ENCODE data around the gene HDAC8.

HDAC8 gene

DNA sequence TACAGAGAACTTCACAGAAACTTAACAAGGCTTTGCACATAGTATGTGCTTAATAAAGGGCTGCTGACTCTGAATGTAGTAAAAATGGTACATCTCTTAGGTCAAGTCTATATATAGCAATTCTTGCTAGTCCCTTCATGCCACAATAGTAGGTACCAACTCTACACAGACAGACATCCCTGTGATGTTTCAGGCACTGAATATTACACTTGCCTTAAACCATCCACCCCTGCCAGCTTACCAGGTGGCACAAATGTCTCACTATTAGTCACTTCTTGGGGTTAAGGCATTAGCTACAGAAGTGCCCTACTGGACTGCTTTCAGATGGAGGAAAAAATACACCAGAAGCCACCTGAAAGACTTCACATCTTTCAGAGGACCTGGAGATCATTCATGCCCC is 180.6 kb downstream of the HDAC8 start:
- H3K36me3 Mint-ChIP-seq (ENCODE audit: low read depth) = peaks cover 9% of the 10 kb centered on the region
- peaks cover 26% of the 10 kb centered on the region for H3K9me3 Mint-ChIP-seq
- no peak for DNase-seq
- no peak overlapping the region for H3K4me3 Mint-ChIP-seq
- H3K27me3 Mint-ChIP-seq (ENCODE audit: low read depth, poor library complexity) = no peaks in the 10 kb centered on the region
- no peak overlapping the region for H3K27ac Mint-ChIP-seq
- peaks cover 53% of the 10 kb centered on the region for H3K4me1 Mint-ChIP-seq
- TF ChIP-seq, protein P1, sequence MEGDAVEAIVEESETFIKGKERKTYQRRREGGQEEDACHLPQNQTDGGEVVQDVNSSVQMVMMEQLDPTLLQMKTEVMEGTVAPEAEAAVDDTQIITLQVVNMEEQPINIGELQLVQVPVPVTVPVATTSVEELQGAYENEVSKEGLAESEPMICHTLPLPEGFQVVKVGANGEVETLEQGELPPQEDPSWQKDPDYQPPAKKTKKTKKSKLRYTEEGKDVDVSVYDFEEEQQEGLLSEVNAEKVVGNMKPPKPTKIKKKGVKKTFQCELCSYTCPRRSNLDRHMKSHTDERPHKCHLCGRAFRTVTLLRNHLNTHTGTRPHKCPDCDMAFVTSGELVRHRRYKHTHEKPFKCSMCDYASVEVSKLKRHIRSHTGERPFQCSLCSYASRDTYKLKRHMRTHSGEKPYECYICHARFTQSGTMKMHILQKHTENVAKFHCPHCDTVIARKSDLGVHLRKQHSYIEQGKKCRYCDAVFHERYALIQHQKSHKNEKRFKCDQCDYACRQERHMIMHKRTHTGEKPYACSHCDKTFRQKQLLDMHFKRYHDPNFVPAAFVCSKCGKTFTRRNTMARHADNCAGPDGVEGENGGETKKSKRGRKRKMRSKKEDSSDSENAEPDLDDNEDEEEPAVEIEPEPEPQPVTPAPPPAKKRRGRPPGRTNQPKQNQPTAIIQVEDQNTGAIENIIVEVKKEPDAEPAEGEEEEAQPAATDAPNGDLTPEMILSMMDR (IDR thresholded peaks at IDR 0.05) = no peak

DNA sequence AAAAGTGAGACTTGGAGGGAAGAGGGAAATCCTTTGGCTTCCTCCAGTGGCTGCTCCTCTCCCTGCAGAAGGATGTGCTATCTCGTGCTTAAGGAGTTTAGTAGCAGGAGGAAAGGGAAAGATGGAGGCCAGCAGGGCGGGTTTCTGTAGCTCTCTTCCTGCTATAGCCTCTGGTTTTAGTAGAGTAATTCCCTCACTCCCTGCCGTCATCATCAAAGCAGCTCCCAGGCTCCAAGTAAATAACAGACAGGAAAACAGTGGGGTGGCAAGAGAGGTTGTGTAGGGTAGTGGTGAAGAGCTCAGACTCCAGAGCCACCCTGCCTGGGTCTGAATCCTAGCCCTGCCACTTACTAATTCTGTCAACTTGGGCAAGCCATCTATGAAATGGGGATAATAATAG is 185.4 kb downstream of the HDAC8 start:
- no peak for DNase-seq
- H3K36me3 Mint-ChIP-seq (ENCODE audit: low read depth) = peaks cover 11% of the 10 kb centered on the region
- no peaks in the 10 kb centered on the region for H3K27me3 Mint-ChIP-seq (ENCODE audit: low read depth, poor library complexity)
- H3K4me3 Mint-ChIP-seq = no peak overlapping the region
- peak overlapping the region; percentile 64 for H3K27ac Mint-ChIP-seq
- H3K4me1 Mint-ChIP-seq = peaks cover 26% of the 10 kb centered on the region
- TF ChIP-seq, protein P1 (IDR thresholded peaks at IDR 0.05) = no peak
- peaks cover 28% of the 10 kb centered on the region for H3K9me3 Mint-ChIP-seq

DNA sequence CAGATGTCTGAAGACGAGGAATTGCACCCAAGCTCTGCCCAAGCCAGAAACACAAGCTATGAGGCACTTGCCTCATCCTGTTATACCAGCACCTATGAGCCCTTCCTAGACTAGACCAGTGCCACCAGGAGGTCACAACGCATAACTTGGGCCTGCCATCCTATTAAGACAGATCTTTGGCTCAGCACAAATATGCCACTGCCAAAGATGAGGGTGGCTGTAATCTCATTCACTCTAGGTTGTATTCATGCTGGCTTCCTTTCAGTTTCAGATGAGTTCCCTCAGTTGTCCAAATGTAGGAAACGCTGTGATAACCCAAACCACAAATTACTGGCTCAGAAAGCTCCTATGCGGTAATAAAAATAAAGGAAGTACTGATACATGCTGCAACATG is 190.4 kb downstream of the HDAC8 start:
- Mint-ChIP-seq H3K36me3 (ENCODE audit: low read depth) (peaks cover 17% of the 10 kb centered on the region), H3K9me3 (peaks cover 23% of the 10 kb centered on the region), H3K4me3 (no peak overlapping the region), H3K4me1 (peaks cover 22% of the 10 kb centered on the region), H3K27ac (no peak overlapping the region), H3K27me3 (ENCODE audit: low read depth, poor library complexity) (no peaks in the 10 kb centered on the region)
- no peak for DNase-seq
- TF ChIP-seq, protein P1 (IDR thresholded peaks at IDR 0.05) = no peak

DNA sequence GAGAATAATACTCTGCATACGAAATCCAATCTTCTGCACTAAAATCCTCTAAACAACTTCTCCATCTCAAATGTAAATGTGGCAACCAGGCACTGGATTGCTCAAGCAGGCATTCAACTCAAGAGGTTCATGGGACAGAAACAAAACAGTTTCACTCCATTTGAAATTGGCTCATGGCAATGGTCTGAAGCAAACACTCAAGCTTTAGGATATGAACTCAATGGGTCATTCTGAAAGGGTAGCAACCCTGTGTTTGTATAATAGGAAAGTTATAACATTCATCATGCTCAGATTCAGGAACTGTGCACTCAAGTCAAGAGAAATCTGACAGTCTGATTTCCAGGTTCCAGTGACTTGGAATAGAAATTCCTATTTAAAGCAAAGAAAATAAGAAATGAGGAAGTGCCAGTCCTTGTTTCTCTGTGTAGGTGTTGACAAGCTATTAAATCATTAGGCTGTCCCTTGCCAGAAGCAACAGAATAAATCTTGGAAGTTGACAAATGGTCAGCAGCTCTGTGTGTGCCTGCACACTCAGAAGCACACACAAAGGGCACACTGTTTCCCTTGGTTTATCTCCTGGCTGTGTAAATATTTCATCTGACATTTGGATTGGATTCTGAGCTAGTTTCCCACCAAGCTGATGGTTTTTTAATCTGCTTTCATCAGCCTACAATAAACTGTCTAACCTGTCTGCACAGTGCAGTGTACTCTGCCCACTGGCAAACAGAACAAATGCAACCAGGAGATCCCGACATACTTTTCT is 191.0 kb downstream of the HDAC8 start:
- TF ChIP-seq, protein P1 (IDR thresholded peaks at IDR 0.05) = no peak
- H3K4me1 Mint-ChIP-seq = peaks cover 19% of the 10 kb centered on the region
- peaks cover 23% of the 10 kb centered on the region for H3K36me3 Mint-ChIP-seq (ENCODE audit: low read depth)
- H3K27me3 Mint-ChIP-seq (ENCODE audit: low read depth, poor library complexity) = no peaks in the 10 kb centered on the region
- no peak for DNase-seq
- no peak overlapping the region for H3K4me3 Mint-ChIP-seq
- peaks cover 24% of the 10 kb centered on the region for H3K9me3 Mint-ChIP-seq
- no peak overlapping the region for H3K27ac Mint-ChIP-seq

DNA sequence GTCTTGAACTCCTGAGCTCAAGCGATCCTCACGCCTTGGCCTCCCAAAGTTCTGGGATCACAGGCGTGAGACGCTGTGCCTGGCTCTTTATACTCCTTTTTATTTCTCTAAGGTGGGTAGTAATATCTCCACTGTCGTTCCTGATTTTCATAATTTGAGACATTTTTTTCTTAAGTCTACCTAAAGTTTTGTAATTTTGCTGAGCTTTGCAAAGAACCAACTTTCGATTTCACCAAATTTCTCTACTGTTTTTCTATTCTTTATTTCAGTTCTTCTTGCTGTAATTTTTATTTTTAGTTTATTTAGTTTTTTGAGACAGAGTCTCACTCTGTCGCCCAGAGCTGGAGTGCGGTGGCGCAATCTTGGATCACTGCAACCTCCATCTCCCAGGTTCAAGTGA is 196.5 kb downstream of the HDAC8 start:
- TF ChIP-seq, protein P1 (IDR thresholded peaks at IDR 0.05) = no peak
- DNase-seq = no peak
- H3K27me3 Mint-ChIP-seq (ENCODE audit: low read depth, poor library complexity) = no peaks in the 10 kb centered on the region
- no peak overlapping the region for H3K4me3 Mint-ChIP-seq
- peaks cover 22% of the 10 kb centered on the region for H3K36me3 Mint-ChIP-seq (ENCODE audit: low read depth)
- H3K27ac Mint-ChIP-seq = no peak overlapping the region
- H3K9me3 Mint-ChIP-seq = peaks cover 38% of the 10 kb centered on the region
- H3K4me1 Mint-ChIP-seq = peaks cover under 1% of the 10 kb centered on the region

DNA sequence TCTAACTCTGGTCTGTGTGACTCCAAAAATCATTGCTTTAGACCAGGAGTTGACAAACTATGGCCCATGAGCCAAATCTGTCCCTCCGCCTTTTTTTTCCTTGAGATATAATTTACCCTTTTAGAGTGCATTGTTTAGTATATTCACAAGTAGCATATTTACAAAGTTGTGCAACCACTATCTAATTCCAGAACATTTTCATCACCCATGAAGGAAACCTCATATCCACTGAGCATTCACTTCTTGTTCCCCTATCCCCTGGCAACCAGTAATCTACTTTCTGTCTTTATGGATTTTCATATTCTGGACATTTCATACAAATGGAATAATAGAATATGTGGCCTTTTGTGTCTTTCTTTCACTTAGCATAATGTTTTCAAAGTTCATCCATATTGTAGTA is 199.5 kb downstream of the HDAC8 start:
- no peak overlapping the region for H3K27ac Mint-ChIP-seq
- peaks cover 26% of the 10 kb centered on the region for H3K36me3 Mint-ChIP-seq (ENCODE audit: low read depth)
- peaks cover 45% of the 10 kb centered on the region for H3K9me3 Mint-ChIP-seq
- H3K4me3 Mint-ChIP-seq = no peak overlapping the region
- no peak for DNase-seq
- H3K4me1 Mint-ChIP-seq = peaks cover 10% of the 10 kb centered on the region
- H3K27me3 Mint-ChIP-seq (ENCODE audit: low read depth, poor library complexity) = no peaks in the 10 kb centered on the region
- TF ChIP-seq, protein P1 (IDR thresholded peaks at IDR 0.05) = no peak
